ENCODE measurements around the gene NEUROD1.

NEUROD1 gene

DNA sequence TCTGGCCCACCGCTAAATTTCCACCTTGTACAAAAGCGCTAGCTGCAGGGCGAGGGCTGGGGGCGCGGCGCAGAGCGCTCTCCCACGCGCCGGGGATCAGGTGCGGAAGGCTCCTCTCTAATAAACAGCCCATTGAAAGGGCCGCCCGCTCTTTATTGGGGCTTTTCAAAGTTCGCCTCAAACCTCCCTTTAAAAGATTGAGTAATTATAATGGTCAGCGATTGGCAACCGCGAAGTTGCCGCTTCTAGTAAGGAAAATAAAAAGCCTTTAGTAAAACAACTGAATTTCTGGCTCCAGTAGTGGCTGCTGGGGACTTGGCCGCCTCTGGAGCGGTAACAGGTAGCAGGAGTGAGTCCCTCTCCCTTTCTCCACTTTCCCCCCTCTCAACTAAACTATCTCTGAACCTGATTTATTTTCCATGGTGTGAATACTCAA lies 755 bp downstream of the NEUROD1 start:
- DNase-seq: no peak

DNA sequence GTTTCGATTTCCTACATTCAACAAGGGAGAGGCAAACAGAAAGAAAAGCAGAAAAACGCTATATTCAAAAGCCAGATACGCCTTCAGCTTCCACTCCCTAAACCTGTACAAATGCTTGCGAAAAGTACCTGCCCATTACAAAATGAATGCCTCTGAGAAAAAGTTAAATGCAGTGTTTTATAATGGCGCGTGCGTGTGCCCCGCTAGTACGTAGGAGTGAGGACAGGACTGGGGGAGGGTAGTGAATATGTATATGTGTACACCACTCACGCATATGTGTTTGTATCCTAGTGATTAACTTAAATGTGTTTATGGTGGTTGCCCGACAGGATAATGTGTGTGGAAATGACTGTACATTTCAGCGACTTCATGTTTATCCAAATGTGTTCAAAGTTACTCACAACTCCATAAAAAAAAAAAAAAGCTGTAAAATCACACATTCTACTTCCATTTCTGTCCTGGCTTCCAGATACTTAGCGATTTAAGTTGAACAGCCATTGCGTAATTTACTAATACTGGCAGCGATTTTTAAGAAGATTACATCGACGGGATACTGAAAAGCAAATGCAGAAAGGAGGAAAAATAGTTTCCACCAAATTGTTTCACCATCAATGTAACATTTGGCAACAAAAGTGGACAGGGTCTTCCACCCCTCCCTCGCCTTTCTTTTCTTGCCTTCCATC lies 1.3 kb downstream of the NEUROD1 start:
- no peak for DNase-seq

DNA sequence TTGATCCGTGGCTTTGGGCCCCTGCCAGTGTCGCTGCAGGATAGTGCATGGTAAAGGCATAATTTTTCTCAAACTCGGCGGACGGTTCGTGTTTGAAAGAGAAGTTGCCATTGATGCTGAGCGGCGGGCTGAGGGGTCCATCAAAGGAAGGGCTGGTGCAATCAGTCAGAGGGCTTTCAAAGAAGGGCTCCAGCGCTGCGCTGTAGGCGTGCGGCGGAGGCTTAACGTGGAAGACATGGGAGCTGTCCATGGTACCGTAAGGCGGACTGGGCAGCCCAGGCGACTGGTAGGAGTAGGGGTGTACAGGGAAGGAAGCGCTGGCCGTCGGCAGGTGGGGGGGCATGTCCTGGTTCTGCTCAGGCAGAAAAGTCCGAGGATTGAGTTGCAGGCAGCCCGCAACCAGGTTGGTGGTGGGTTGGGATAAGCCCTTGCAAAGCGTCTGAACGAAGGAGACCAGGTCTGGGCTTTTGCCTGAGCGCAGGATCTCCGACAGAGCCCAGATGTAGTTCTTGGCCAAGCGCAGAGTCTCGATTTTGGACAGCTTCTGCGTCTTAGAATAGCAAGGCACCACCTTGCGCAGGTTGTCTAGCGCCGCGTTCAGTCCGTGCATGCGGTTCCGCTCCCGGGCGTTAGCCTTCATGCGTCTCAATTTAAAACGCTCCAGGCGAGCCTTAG lies 2.3 kb downstream of the NEUROD1 start:
- DNase-seq: peak; percentile 28

DNA sequence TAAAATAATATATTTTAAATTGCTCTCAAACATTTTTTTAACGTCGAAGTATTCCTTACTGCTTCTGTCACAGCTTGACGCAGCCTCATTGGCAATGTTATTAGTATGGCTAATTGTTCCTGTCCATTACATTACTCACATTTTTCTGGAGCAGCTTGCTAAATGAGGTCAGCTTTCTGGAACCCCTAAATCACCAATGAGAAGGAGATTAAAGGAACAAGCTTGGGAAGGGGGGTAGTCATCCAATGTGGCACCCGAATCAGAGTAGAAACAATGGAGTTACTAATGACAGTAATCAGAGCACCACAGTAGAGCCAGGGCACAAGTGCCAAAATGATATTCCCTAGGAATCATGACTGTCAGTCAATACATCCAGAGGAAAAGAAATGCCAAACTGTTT lies 5.1 kb downstream of the NEUROD1 start:
- no peak for DNase-seq

DNA sequence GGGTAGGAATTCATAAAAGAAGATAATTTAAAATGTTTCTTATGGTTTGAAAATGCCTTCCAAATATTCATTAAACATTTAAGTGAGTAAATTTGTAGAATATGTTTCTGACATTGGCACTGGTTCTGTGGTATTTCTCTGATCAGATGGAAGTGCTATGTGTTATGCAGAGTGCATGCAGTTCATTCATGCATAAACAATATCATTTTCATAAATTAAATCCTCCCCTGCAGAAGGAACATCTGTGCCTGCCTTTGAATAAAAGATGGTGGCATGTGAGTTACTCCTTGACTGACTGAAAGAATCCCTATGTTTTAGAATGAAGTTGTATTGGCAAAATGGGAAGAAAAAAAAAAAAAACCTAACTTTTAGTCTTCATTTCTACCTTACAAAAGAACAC lies 5.9 kb downstream of the NEUROD1 start:
- DNase-seq: no peak

DNA sequence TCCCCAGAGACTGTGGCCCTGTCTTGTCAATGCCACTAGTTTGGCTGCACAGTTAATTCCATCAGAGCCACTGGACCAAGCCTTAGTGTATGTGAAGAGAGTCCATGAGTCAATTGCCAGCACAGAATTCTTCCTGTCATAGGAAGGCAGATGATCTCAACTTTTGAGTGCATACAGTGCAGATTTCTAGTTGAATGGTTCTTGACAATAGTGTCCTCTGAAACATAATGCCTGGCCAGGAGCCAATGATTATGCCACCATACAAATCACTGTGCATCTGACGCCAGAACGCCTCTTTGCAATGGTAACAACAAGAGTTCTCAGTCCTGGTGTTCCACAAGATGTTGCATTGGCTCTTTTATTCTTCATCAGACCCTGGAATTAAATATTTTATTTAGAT lies 7.1 kb downstream of the NEUROD1 start:
- no peak for DNase-seq

DNA sequence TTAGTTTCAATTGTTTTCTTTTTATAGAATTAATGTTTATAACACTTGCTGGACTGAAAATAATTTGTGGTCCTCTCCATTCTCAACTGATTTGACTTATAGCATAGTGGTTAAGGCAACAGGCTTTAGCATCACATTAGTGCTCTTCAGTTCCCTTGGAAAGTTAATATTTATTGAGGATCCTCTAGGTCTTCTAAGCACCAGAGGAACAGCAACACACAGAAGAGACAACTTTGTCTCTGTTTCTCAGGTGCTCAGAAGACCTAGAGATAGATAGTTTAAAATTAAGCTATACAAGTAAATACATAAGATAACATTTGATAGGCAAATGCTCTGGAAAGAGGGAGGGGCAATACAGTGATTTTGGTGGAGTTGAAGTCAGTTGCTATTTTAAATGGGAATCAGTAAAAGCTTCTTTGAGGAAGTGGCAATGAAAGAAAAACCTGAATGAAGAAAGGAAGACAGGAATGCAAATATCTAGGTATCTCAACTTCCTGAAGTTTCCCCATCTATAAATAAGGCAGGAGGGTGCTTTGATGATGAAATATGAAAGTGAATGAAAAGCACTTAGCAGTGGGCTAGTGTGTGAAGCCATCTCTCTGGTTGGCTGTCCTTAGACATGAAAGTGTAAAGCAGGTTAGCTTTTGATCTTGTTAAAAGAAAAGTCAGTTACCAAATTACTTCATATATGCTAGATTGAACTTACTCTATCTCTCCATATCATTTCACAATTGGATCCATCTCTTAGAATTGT lies 7.9 kb downstream of the NEUROD1 start:
- DNase-seq: no peak

DNA sequence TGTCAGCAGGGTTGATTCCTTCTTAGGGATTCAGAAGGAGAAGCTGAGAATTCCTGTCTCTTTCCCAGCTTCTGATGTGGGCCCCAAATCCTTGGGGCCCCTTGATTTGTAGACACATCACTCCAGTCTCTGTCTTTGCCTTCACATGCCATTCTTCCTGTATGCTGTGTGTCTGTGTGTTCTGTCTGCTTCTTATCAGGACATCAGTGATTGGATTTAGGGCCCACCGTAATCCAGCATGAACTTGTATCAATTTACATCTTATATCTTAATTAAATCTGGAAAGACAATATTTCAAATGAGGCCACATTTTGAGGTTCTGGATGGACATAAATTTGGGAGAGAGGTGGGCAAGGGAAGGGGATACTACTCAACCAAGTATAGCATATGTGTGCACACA lies 9.7 kb downstream of the NEUROD1 start:
- no peak for DNase-seq

DNA sequence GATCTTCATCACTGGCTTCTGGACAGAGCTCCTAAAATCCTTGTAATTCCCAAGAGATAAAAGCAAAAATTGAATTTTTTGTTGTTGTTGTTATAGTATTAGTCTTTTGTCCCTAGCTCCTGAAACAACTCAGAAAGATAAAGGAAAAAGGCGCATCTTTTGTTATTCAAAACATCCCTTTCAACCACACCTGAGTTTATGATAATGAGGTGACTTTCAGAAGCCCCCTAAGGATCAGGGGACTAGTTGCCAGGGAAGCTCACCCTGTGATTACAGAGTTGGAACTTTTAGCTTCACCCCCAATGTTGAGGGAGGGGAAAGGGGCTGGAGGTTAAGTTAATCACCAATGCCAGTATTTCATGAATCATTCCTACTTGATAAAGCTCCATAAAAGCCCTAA lies 13.1 kb downstream of the NEUROD1 start:
- no peak for DNase-seq

DNA sequence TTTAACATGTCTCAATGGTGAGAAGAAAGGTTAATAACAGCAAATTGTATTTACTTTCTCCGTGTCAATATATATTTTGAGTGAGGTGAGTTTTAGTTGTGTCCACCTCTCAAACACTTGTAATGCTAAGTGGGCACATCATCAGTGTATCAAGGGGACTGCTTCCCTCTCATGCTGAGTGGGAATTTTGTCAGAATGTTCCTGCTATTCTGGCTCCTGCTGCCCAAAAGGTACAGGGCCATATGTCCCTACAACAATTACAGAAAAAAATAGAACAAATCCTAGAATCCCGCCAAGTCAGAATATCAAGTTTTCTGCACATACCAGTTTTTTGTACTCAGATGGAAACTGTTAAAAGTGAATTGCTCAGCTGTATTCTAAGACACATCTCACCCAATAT lies 18.0 kb downstream of the NEUROD1 start:
- no peak for DNase-seq

DNA sequence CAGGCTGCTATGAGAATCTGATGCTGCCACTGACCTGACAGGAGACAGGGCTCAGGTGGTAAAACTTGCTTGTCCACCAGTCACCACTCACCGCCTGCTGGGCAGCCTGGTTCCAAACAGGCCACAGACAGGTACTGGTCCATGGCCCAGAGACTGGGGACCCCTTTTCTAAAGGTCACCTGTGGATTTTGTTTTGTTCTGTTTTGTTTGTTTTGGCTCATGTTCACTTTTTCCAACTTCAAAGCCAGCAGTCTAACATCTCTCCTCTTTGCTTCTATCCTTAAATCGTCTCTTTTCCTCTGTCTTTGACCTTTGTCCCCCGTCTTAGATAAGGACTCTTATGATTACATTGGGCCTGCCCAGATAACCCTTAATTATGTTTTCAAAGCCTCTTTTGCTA lies 20.1 kb downstream of the NEUROD1 start:
- no peak for DNase-seq

DNA sequence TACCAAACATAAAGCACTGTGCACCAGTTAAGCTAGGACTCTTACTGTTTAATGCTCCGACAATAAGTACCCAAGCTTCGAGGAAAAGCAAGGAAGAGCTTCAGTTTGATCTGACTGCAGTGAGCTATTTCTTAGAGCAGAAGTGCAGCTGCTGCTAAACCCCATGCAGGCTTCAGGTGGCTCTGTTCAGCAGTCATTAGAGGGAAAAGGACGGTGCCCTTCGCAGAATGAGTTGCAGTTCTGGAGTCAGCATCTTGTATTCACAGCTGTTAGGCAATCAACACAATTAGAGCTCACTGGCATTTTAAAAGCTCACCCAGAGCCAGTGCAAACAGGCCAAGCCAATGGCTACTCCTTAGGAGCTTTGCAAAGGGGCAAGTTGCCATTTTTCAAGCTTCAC lies 21.9 kb downstream of the NEUROD1 start:
- DNase-seq: no peak

DNA sequence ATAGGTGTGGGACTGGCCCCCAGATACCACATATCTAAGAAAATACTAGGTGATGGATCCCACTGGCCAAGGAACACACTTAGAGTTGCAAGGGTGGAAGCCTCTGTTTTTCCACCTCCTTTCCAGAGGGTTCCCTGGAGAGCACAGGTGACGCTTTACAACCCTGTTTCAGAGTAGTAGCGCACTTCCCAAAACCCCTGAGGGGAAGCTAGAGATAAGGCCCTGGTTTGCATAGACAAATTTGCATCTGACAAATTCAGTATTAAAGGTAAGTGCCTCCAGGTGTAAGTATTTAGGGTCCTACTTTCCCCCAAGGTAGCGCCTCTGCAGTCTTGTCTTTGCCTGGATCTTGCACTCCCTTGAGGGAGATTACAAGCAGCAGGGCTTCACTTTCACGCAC lies 22.9 kb downstream of the NEUROD1 start:
- no peak for DNase-seq

DNA sequence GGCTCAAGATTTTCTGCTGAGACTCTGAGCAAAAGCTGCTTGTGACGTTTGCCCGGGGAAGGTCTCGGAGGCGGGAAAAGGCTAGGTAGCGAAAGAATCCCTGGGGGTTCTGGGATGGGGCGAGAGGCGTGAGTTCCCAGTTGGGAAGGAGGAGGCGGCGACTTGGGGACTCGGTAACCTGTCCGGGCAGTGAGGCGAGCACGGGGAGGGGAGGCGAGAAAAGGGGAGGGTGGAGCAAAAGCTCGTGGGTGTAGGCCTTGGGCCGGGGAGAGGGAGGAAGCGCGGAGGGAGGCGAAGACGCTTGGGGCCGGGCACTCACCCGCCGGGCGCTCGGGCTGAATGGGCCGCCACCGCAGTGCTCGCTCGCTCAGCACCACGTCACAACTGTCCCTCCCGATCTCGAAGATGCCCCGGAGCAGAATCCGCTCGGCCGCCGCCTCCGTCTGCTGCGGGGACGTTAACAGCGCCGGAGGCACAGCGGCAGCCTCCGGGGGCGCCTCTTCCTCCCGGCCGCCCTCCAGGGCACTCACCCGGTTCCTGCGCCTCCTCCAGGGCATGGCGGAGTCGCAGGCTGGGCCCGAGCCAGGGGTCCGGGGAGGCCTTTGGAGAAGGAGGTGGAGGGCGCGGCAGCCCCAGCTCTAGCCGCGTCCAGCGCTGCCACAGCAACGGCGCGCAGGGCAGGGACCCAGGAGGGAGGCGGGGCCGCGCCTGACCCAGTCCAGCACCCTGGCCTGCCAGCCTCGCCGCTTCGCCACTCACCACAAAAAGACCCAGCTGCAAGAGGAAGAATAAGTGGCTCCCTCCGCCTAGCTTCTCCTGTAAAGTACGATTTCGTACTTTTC lies 23.6 kb downstream of the NEUROD1 start, which contains the start of gene CERKL:
CERKL (minus strand) TSS at position 656 of the 842 bp plus-strand sequence; CDS start at position 557, 99 bp downstream.
- DNase-seq: no peak

DNA sequence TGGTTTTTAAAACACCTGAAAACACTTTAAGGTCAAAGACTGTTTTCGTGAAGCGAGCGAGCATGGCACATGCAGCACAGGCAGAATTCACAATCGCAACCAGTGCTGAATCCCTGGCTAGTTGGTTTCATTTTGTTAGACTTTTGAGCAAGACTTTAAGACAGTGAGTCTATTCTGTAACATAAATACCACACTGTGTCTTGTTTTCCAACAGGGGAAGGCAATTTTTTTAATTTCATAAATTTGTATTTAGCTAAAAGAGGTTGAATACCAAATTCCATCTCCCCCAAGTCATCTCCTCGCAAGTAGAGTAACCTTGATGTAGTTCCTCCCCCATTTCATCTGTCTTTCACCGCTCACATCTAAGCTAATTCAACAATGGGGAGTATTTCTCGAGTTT lies 24.8 kb downstream of the NEUROD1 start:
- DNase-seq: no peak

DNA sequence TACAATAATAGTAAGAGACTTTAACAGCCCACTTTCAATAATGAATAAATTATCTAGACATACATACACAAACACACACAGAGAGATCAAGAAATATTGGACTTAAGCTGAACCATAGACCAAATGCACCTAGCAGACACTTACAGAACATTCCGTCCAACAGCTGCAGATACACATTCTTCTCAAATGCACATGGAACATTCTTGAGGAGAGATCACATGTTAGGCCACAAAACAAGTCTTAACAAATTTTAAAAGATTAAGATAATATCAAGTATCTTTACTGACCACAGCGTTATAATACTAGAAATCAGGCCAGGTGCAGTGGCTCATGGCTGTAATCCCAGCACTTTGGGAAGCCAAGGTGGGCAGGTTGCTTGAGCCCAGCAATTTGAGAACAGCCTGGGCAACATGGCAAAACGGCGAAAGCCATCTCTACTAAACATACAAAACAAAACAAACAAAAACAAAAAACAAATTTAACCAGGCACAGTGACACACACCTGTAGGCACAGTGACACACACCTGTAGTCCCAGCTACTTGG lies 30.8 kb downstream of the NEUROD1 start:
- DNase-seq: no peak

DNA sequence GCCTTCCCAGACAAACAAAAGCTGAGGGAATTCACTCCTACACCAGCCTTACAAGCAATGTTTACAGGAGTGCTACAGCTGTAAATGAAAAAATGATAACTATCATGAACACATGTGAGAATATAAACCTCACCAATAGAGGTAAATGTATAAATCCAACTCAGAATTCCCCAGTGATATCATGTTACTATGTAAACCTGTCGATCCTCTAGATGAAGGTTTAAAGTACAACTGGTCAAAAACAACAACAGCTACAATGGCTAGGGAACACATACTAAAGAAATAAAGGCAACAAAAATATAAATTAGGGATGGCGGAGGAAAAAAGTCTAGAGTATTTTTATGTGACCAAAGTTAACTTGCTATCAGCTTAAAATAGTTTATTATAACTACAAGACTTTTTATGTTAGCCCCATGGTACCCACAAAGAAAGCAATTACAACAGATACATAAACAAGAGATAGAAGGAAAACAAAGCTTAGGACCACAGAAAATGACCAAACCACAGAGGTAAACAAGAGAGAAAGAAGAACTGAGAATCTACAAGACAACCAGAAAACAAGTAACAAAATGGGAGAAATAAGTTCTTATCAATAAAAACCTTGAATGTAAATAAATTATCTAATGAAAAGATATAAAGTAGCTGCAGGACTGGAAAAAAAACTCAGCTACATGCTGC lies 31.7 kb downstream of the NEUROD1 start:
- DNase-seq: no peak

DNA sequence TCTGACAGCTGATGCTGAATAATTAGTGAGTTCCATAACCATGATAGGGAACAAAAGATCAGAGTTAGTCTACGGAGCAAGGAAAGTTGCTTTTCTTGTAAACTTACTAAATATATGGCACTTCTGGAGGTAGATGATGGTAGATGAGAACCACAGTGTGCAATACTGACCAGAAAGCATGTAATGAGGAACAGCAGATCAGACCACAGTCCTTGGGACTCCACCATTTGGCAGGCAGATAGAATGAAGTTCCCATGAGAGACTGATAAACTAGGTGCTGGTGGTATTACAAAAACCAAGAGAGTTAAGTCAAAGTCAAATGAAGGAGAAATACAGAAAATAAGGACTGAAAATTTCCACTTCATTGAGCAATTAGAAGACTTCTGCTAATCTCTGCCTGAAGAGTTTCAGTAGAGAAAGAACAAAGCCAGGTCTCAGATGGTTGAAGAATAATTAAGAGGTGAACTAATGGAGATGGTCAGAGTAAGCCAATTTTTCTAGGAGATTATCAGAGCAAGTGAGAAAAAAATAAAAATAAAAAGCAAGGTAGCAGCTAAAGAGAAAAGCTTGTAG lies 33.8 kb downstream of the NEUROD1 start:
- no peak for DNase-seq

DNA sequence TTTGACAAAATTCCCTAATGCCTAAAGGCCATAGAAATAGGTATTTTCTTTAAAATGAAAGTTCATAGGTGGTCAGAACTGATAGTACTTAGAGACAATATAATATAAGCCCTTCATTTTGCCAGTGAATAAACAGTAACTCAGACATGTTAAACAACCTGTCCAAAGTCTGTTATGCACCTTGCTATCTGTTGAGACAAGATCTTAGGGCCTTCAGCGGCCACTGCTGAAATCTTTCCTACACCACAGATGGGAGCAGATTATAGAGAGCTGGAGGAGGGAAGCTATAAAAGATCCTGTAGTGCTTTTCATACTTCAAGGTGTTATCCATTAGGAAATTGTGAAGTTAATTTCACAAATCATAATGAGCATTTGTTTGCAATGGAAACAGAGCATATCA lies 37.2 kb downstream of the NEUROD1 start:
- no peak for DNase-seq

DNA sequence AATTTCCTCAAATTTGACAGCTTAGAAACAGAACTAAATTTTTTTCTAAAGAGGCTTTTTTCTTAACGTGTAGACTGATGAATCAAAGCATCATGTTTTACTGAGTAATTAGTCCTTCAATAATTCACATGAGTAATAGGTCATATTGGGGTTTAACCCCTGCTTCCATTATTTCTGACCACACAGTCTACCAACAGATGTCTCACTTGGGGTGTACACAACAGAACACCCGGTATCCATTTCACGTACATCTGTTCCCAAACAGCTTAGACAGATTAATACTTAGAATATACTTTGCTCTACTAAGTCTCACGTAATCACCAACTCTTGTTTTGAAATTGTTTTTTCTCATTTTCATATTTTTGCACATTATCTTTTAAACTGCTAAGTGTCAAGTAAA lies 38.2 kb downstream of the NEUROD1 start:
- no peak for DNase-seq

DNA sequence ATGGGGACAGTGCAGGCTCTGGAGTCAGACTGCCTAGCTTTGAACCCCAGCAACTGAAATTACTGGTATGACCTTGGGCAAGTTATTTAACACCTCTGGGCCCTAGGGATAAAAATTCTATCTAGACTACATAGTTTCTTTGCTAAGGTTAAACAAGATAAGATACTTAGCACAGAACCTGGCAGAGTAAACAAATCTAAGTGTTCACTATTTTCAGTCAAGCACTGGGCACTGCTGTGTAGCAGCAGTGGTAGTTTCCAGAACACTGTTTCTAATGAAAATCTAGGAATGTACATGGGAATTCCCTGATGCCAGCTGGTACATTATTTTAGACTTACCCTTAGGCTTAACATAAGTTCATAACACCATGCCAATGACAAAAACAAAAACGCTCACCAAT lies 40.6 kb downstream of the NEUROD1 start:
- no peak for DNase-seq

All from central memory CD4-positive, alpha-beta T cell (primary cell).